ENCODE results near the gene SEPTIN8. TPM values are rescaled to one million over a fixed set of nuclear protein-coding genes. Genes with fewer than 3 reads are reported as not detected.

SEPTIN8 gene
- total RNA-seq, 1 experiment from 2014 or later = 48.5 TPM

- DNase-seq = no peak
- TF ChIP-seq, protein P1, sequence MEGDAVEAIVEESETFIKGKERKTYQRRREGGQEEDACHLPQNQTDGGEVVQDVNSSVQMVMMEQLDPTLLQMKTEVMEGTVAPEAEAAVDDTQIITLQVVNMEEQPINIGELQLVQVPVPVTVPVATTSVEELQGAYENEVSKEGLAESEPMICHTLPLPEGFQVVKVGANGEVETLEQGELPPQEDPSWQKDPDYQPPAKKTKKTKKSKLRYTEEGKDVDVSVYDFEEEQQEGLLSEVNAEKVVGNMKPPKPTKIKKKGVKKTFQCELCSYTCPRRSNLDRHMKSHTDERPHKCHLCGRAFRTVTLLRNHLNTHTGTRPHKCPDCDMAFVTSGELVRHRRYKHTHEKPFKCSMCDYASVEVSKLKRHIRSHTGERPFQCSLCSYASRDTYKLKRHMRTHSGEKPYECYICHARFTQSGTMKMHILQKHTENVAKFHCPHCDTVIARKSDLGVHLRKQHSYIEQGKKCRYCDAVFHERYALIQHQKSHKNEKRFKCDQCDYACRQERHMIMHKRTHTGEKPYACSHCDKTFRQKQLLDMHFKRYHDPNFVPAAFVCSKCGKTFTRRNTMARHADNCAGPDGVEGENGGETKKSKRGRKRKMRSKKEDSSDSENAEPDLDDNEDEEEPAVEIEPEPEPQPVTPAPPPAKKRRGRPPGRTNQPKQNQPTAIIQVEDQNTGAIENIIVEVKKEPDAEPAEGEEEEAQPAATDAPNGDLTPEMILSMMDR (IDR thresholded peaks at IDR 0.05; ENCODE audit: unreplicated experiment) = no peak
- no peak overlapping the region for H3K27ac Mint-ChIP-seq (ENCODE audit: unreplicated experiment)
- H3K4me3 Mint-ChIP-seq (ENCODE audit: low read depth, unreplicated experiment) = no peak overlapping the region
- no TSS peak for BruUV-seq (replicated peaks)
- CTCF ChIA-PET = interaction anchor here (0.6 kb wide), 2 partner anchors 28 to 323 kb away, joined by 4 to 5 read pairs; no protein-coding TSS in a partner anchor
- H3K9me3 Mint-ChIP-seq (ENCODE audit: low read depth, unreplicated experiment) = no peaks in the 10 kb centered on the region
- H3K36me3 Mint-ChIP-seq (ENCODE audit: insufficient read depth, unreplicated experiment) = peaks cover 22% of the 10 kb centered on the region
- intact Hi-C loops (cut with micrococcal nuclease; ENCODE audit: unreplicated experiment) = no loop called here
- H3K27me3 Mint-ChIP-seq (ENCODE audit: unreplicated experiment) = peaks cover 8% of the 10 kb centered on the region
- H3K4me1 Mint-ChIP-seq (ENCODE audit: low read depth, unreplicated experiment) = peaks cover 22% of the 10 kb centered on the region
Measured at GRCh38 chr5:132773601-132774355, 3.3 kb downstream of the SEPTIN8 start.

GRCh38 chr5:132773114-132773513 is 3.9 kb downstream of the SEPTIN8 start:
- Mint-ChIP-seq H3K36me3 (ENCODE audit: insufficient read depth, unreplicated experiment) (peaks cover 18% of the 10 kb centered on the region), H3K9me3 (ENCODE audit: low read depth, unreplicated experiment) (no peaks in the 10 kb centered on the region), H3K27ac (ENCODE audit: unreplicated experiment) (no peak overlapping the region), H3K4me3 (ENCODE audit: low read depth, unreplicated experiment) (no peak overlapping the region), H3K4me1 (ENCODE audit: low read depth, unreplicated experiment) (peaks cover 16% of the 10 kb centered on the region), H3K27me3 (ENCODE audit: unreplicated experiment) (peaks cover 1% of the 10 kb centered on the region)
- intact Hi-C loops (cut with micrococcal nuclease; ENCODE audit: unreplicated experiment) = no loop called here
- TF ChIP-seq, protein P1 (IDR thresholded peaks at IDR 0.05; ENCODE audit: unreplicated experiment) = no peak
- BruUV-seq (replicated peaks) = no TSS peak
- CTCF ChIA-PET = interaction anchor here (0.6 kb wide), 1 partner anchor 324 kb away, joined by 5 read pairs; no protein-coding TSS in a partner anchor
- DNase-seq = no peak

DNA sequence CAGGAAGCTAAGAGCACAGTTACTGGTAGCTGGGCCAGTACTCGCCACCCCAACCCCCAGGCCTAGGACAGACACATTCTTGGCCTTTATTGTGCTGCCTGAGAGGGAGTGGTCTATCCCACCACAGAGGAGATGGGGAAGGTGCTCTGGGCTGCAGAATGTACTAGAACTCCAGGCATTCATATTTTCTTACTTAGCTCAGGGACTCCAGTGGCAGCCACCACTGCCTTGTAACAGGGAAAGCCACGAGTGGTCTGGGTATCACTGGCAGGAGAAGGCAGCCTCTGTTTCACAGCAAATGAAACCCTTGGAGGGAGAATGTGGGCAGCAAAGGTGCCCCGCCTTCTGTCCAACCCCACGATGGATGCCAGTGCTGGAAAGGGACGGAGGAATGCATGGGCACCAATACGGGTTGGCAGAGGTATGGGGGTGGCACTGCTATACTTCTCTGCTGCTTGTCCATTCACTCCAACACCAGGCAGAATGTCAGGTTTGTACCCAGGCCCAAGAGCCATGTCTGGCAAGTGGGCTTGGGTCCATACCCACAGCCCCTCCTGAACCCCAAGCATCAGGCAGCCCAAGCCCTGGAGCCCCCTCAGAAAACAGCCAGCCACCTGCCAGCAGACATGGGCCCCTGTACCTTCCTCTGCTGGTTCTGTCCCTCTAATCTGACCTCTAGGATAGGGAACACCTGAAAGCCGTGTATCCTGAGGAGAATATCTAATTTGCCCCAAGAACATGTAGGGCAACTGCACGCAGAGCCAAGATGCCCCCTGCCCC is 4.6 kb downstream of the SEPTIN8 start:
- DNase-seq = no peak
- H3K27ac Mint-ChIP-seq (ENCODE audit: unreplicated experiment) = no peak overlapping the region
- peaks cover 12% of the 10 kb centered on the region for H3K36me3 Mint-ChIP-seq (ENCODE audit: insufficient read depth, unreplicated experiment)
- H3K4me1 Mint-ChIP-seq (ENCODE audit: low read depth, unreplicated experiment) = peaks cover 11% of the 10 kb centered on the region
- H3K27me3 Mint-ChIP-seq (ENCODE audit: unreplicated experiment) = no peaks in the 10 kb centered on the region
- BruUV-seq (replicated peaks) = no TSS peak
- CTCF ChIA-PET = interaction anchor here (0.6 kb wide), 1 partner anchor 102 kb away, joined by 3 read pairs; no protein-coding TSS in a partner anchor
- no peaks in the 10 kb centered on the region for H3K9me3 Mint-ChIP-seq (ENCODE audit: low read depth, unreplicated experiment)
- TF ChIP-seq, protein P1 (IDR thresholded peaks at IDR 0.05; ENCODE audit: unreplicated experiment) = no peak
- intact Hi-C loops (cut with micrococcal nuclease; ENCODE audit: unreplicated experiment) = no loop called here
- H3K4me3 Mint-ChIP-seq (ENCODE audit: low read depth, unreplicated experiment) = no peak overlapping the region

GRCh38 chr5:132771503-132771998 is 5.5 kb downstream of the SEPTIN8 start:
- CTCF ChIA-PET = interaction anchor here (0.6 to 1.5 kb wide), 3 partner anchors 10 to 26 kb away, joined by 3 read pairs; no protein-coding TSS in a partner anchor

More at GRCh38 chr5:132771503-132771998, 5.5 kb downstream of the SEPTIN8 start:
- no peak overlapping the region for H3K27ac Mint-ChIP-seq (ENCODE audit: unreplicated experiment)
- H3K4me3 Mint-ChIP-seq (ENCODE audit: low read depth, unreplicated experiment) = no peak overlapping the region
- H3K9me3 Mint-ChIP-seq (ENCODE audit: low read depth, unreplicated experiment) = no peaks in the 10 kb centered on the region
- intact Hi-C loops (cut with micrococcal nuclease; ENCODE audit: unreplicated experiment) = no loop called here
- BruUV-seq (replicated peaks) = no TSS peak
- peaks cover 10% of the 10 kb centered on the region for H3K36me3 Mint-ChIP-seq (ENCODE audit: insufficient read depth, unreplicated experiment)
- H3K27me3 Mint-ChIP-seq (ENCODE audit: unreplicated experiment) = no peaks in the 10 kb centered on the region
- TF ChIP-seq, protein P1 (IDR thresholded peaks at IDR 0.05; ENCODE audit: unreplicated experiment) = no peak
- no peak for DNase-seq
- H3K4me1 Mint-ChIP-seq (ENCODE audit: low read depth, unreplicated experiment) = peaks cover 11% of the 10 kb centered on the region

All from Calu3 (cell line).